K562 (cell line): Measurements from ENCODE around the gene B3GALT6.

Experiments used
- HDAC6 ChIP-seq: IDR thresholded peaks from 2 replicates; pipeline ENCODE4 v1.6.1; 2012; ENCODE audit warnings: low read depth, mild to moderate bottlenecking, control low read depth, inconsistent platforms, low read length, moderate library complexity
- ILK ChIP-seq: fragments of 450-650 bp; IDR thresholded peaks from 2 replicates; pipeline ENCODE4 v1.6.1; 2016; ENCODE audit warnings: missing genetic modification characterization, low read depth, mild to moderate bottlenecking, missing compliant biosample characterization, moderate library complexity, borderline replicate concordance
- POLR2G ChIP-seq: fragments of 200-400 bp; formaldehyde crosslinking; IDR thresholded peaks from 2 replicates; pipeline ENCODE4 v1.6.1; 2017; ENCODE audit warnings: low read depth, mild to moderate bottlenecking, antibody characterized with exemption, low read length, moderate library complexity
- RAD21 ChIP-seq, 2 experiments: fragments of 250-450 bp in 1 of 2; fragments of 450-650 bp in 1 of 2; sonication (Bioruptor Pico) in 1 of 2; formaldehyde crosslinking in 1 of 2; IDR thresholded peaks in 1 of 2; conservative IDR thresholded peaks in 1 of 2; 2 replicates each; pipeline versions ENCODE4 v1.4.0 to v1.8.0; 2020 to 2022; ENCODE audit warnings: mild to moderate bottlenecking in 2 of 2, moderate library complexity in 1 of 2
- SP1 ChIP-seq: sonication (generic); formaldehyde crosslinking; IDR thresholded peaks from 2 replicates; pipeline ENCODE4 v1.8.1; 2022; ENCODE audit warnings: mild to moderate bottlenecking, missing genetic modification reagents
- SREBF2 ChIP-seq: sonication (generic); formaldehyde crosslinking; IDR thresholded peaks from 2 replicates; pipeline ENCODE4 v1.4.0; 2020; ENCODE audit warnings: mild to moderate bottlenecking, missing genetic modification reagents
- SRSF9 ChIP-seq: fragments of 200-400 bp; formaldehyde crosslinking; IDR thresholded peaks from 2 replicates; pipeline ENCODE4 v1.6.1; 2017; ENCODE audit warnings: low read depth, low read length, borderline replicate concordance
- TOE1 ChIP-seq, 2 experiments: fragments of 450-650 bp in 1 of 2; sonication (generic) in 1 of 2; formaldehyde crosslinking in 1 of 2; IDR thresholded peaks; 2 replicates each; pipeline versions ENCODE4 v1.7.1 to v1.8.0; 2016 to 2022; ENCODE audit warnings: borderline replicate concordance in 2 of 2, mild to moderate bottlenecking in 2 of 2, antibody characterized with exemption in 1 of 2, inconsistent platforms in 1 of 2, low read depth in 1 of 2, missing genetic modification reagents in 1 of 2, moderate library complexity in 1 of 2
- ZFX ChIP-seq: sonication (generic); formaldehyde crosslinking; IDR thresholded peaks from 2 replicates; pipeline ENCODE4 v1.8.0; 2022; ENCODE audit warnings: mild to moderate bottlenecking, missing genetic modification reagents, moderate library complexity
- ZNF143 ChIP-seq: sonication (generic); formaldehyde crosslinking; IDR thresholded peaks from 2 replicates; pipeline ENCODE4 v1.9.0; 2022; ENCODE audit warnings: mild to moderate bottlenecking, missing genetic modification reagents
- TF ChIP-seq, protein P1 (sequence below): fragments of 250-450 bp; sonication (Bioruptor Pico); IDR thresholded peaks from 2 replicates; pipeline ENCODE4 v1.5.0; 2020; ENCODE audit warnings: mild to moderate bottlenecking
- TF ChIP-seq, protein P2 (sequence below), 3 experiments: IDR thresholded peaks in 2 of 3; conservative IDR thresholded peaks in 1 of 3; 2 replicates each; pipeline ENCODE4 v1.5.1; 2011 to 2012; ENCODE audit warnings: low read length in 3 of 3, mild to moderate bottlenecking in 3 of 3, control low read depth in 2 of 3, improper control_type of control experiment in 1 of 3, inconsistent platforms in 1 of 3, low read depth in 1 of 3, mixed read lengths in 1 of 3, moderate library complexity in 1 of 3; ENCODE audit not compliant: insufficient read depth in 2 of 3

DNA sequence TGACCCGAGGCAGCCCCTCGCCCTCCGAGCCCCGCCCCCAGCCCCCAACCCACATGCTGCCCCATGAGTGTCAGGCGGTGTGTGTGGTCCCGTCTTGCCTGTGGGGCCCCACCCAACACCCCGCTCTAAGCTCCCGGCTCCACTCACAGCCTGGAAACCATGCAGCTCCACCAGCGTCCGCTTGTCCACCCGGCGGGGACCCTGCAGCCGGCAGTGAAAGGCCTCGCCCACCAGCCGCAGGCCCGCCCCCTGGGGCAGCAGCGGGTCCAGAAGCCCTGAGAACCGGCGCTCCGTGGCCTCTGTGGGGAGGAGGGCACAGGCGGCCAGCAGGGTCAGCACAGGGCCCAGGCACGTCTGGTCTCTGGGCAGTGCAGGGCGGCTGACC is 11.8 kb downstream of the B3GALT6 start:
- TF ChIP-seq, protein P1, sequence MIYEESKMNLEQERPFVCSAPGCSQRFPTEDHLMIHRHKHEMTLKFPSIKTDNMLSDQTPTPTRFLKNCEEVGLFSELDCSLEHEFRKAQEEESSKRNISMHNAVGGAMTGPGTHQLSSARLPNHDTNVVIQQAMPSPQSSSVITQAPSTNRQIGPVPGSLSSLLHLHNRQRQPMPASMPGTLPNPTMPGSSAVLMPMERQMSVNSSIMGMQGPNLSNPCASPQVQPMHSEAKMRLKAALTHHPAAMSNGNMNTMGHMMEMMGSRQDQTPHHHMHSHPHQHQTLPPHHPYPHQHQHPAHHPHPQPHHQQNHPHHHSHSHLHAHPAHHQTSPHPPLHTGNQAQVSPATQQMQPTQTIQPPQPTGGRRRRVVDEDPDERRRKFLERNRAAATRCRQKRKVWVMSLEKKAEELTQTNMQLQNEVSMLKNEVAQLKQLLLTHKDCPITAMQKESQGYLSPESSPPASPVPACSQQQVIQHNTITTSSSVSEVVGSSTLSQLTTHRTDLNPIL, result no peak
- TF ChIP-seq ZFX (CRISPR knock-in tag) (no peak), SRSF9 (no peak), HDAC6 (no peak), TOE1 (IDR thresholded peaks at IDR 0.05; ENCODE audit: borderline replicate concordance) (no peak), TOE1 (CRISPR knock-in tag; IDR thresholded peaks at IDR 0.05; ENCODE audit: borderline replicate concordance, low read depth) (no peak), ZNF143 (CRISPR knock-in tag) (no peak), RAD21 (CRISPR knock-in tag; conservative IDR thresholded peaks at IDR 0.05 in 1 of 2, IDR thresholded peaks at IDR 0.05 in 1 of 2) (no peak), SP1 (no peak), SREBF2 (no peak), ILK (tag) (no peak), POLR2G (no peak)
- TF ChIP-seq, protein P2, sequence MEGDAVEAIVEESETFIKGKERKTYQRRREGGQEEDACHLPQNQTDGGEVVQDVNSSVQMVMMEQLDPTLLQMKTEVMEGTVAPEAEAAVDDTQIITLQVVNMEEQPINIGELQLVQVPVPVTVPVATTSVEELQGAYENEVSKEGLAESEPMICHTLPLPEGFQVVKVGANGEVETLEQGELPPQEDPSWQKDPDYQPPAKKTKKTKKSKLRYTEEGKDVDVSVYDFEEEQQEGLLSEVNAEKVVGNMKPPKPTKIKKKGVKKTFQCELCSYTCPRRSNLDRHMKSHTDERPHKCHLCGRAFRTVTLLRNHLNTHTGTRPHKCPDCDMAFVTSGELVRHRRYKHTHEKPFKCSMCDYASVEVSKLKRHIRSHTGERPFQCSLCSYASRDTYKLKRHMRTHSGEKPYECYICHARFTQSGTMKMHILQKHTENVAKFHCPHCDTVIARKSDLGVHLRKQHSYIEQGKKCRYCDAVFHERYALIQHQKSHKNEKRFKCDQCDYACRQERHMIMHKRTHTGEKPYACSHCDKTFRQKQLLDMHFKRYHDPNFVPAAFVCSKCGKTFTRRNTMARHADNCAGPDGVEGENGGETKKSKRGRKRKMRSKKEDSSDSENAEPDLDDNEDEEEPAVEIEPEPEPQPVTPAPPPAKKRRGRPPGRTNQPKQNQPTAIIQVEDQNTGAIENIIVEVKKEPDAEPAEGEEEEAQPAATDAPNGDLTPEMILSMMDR (IDR thresholded peaks at IDR 0.05 in 2 of 3, conservative IDR thresholded peaks at IDR 0.05 in 1 of 3; ENCODE audit: insufficient read depth in 2 of 3, low read depth in 1 of 3, low read length in 3 of 3), result no peak
